ENCODE results near the gene TIMM29. TPM values are rescaled to one million over a fixed set of nuclear protein-coding genes. Genes with fewer than 3 reads are reported as not detected.

TIMM29 gene
- total and polyA plus RNA-seq, 9 of the 15 experiments (the other 6 are each of a cell fraction or from before 2014, with no cell fraction given), result 2.4 to 29.4 (median 16.3) TPM

DNA sequence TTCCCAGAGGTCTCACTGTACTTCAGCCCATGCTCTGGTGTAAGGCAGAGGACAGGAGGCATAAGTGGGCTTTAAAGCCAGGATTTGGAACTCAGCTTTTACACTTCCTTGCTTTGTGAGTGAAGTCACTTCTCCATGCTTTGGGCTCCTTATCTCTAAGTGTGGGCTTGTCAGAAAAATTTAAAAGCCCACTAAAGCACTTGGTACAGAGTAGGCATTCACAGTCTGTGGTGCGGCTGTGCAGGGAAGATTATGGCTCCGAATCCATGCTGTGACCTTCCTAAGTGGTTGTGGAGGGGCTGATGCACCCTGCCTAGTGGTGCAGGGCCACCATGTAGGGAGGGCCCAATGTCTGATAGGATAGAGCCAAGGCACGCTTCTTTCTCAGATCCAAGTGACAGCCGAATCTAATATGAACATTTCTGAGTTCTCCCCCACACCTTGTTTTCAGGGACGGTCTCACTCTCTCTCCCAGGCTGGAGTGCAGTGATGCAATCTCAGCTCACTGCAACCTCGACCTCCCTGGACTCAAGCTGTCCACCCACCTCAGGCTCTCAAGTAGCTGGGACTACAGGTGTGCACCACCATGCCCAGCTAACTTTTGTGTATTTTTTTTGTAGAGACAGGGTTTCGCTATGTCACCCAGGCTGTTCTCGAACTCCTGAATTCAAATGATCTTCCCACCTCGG is 6.9 kb downstream of the TIMM29 start (continued):
- TF ChIP-seq TCF7L2 (IDR thresholded peaks at IDR 0.05; ENCODE audit: low read depth, low read length) (no peak), SRSF3 (IDR thresholded peaks at IDR 0.05; ENCODE audit: insufficient read depth, low read length) (no peak), TBL1XR1 (IDR thresholded peaks at IDR 0.05; ENCODE audit: low read length in 2 of 2) (no peak), EZH2 (IDR thresholded peaks at IDR 0.05; ENCODE audit: borderline replicate concordance, low read depth, low read length) (no peak), SRF (CRISPR knock-in tag; IDR thresholded peaks at IDR 0.05) (peak in 1 of 2 experiments; percentile 89; a peak in 1 of 4 replicates), ZFP36 (IDR thresholded peaks at IDR 0.05; ENCODE audit: low read depth, low read length, partially characterized antibody) (no peak), NCOA6 (IDR thresholded peaks at IDR 0.05) (no peak)
- TF ChIP-seq, protein P1, sequence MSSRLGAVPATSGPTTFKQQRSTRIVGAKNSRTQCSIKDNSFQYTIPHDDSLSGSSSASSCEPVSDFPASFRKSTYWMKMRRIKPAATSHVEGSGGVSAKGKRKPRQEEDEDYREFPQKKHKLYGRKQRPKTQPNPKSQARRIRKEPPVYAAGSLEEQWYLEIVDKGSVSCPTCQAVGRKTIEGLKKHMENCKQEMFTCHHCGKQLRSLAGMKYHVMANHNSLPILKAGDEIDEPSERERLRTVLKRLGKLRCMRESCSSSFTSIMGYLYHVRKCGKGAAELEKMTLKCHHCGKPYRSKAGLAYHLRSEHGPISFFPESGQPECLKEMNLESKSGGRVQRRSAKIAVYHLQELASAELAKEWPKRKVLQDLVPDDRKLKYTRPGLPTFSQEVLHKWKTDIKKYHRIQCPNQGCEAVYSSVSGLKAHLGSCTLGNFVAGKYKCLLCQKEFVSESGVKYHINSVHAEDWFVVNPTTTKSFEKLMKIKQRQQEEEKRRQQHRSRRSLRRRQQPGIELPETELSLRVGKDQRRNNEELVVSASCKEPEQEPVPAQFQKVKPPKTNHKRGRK (tag; IDR thresholded peaks at IDR 0.05), result no peak
- TF ChIP-seq, protein P2, sequence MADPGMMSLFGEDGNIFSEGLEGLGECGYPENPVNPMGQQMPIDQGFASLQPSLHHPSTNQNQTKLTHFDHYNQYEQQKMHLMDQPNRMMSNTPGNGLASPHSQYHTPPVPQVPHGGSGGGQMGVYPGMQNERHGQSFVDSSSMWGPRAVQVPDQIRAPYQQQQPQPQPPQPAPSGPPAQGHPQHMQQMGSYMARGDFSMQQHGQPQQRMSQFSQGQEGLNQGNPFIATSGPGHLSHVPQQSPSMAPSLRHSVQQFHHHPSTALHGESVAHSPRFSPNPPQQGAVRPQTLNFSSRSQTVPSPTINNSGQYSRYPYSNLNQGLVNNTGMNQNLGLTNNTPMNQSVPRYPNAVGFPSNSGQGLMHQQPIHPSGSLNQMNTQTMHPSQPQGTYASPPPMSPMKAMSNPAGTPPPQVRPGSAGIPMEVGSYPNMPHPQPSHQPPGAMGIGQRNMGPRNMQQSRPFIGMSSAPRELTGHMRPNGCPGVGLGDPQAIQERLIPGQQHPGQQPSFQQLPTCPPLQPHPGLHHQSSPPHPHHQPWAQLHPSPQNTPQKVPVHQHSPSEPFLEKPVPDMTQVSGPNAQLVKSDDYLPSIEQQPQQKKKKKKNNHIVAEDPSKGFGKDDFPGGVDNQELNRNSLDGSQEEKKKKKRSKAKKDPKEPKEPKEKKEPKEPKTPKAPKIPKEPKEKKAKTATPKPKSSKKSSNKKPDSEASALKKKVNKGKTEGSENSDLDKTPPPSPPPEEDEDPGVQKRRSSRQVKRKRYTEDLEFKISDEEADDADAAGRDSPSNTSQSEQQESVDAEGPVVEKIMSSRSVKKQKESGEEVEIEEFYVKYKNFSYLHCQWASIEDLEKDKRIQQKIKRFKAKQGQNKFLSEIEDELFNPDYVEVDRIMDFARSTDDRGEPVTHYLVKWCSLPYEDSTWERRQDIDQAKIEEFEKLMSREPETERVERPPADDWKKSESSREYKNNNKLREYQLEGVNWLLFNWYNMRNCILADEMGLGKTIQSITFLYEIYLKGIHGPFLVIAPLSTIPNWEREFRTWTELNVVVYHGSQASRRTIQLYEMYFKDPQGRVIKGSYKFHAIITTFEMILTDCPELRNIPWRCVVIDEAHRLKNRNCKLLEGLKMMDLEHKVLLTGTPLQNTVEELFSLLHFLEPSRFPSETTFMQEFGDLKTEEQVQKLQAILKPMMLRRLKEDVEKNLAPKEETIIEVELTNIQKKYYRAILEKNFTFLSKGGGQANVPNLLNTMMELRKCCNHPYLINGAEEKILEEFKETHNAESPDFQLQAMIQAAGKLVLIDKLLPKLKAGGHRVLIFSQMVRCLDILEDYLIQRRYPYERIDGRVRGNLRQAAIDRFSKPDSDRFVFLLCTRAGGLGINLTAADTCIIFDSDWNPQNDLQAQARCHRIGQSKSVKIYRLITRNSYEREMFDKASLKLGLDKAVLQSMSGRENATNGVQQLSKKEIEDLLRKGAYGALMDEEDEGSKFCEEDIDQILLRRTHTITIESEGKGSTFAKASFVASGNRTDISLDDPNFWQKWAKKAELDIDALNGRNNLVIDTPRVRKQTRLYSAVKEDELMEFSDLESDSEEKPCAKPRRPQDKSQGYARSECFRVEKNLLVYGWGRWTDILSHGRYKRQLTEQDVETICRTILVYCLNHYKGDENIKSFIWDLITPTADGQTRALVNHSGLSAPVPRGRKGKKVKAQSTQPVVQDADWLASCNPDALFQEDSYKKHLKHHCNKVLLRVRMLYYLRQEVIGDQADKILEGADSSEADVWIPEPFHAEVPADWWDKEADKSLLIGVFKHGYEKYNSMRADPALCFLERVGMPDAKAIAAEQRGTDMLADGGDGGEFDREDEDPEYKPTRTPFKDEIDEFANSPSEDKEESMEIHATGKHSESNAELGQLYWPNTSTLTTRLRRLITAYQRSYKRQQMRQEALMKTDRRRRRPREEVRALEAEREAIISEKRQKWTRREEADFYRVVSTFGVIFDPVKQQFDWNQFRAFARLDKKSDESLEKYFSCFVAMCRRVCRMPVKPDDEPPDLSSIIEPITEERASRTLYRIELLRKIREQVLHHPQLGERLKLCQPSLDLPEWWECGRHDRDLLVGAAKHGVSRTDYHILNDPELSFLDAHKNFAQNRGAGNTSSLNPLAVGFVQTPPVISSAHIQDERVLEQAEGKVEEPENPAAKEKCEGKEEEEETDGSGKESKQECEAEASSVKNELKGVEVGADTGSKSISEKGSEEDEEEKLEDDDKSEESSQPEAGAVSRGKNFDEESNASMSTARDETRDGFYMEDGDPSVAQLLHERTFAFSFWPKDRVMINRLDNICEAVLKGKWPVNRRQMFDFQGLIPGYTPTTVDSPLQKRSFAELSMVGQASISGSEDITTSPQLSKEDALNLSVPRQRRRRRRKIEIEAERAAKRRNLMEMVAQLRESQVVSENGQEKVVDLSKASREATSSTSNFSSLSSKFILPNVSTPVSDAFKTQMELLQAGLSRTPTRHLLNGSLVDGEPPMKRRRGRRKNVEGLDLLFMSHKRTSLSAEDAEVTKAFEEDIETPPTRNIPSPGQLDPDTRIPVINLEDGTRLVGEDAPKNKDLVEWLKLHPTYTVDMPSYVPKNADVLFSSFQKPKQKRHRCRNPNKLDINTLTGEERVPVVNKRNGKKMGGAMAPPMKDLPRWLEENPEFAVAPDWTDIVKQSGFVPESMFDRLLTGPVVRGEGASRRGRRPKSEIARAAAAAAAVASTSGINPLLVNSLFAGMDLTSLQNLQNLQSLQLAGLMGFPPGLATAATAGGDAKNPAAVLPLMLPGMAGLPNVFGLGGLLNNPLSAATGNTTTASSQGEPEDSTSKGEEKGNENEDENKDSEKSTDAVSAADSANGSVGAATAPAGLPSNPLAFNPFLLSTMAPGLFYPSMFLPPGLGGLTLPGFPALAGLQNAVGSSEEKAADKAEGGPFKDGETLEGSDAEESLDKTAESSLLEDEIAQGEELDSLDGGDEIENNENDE (IDR thresholded peaks at IDR 0.05; ENCODE audit: low read depth, low read length), result no peak
- TF ChIP-seq, protein P3, sequence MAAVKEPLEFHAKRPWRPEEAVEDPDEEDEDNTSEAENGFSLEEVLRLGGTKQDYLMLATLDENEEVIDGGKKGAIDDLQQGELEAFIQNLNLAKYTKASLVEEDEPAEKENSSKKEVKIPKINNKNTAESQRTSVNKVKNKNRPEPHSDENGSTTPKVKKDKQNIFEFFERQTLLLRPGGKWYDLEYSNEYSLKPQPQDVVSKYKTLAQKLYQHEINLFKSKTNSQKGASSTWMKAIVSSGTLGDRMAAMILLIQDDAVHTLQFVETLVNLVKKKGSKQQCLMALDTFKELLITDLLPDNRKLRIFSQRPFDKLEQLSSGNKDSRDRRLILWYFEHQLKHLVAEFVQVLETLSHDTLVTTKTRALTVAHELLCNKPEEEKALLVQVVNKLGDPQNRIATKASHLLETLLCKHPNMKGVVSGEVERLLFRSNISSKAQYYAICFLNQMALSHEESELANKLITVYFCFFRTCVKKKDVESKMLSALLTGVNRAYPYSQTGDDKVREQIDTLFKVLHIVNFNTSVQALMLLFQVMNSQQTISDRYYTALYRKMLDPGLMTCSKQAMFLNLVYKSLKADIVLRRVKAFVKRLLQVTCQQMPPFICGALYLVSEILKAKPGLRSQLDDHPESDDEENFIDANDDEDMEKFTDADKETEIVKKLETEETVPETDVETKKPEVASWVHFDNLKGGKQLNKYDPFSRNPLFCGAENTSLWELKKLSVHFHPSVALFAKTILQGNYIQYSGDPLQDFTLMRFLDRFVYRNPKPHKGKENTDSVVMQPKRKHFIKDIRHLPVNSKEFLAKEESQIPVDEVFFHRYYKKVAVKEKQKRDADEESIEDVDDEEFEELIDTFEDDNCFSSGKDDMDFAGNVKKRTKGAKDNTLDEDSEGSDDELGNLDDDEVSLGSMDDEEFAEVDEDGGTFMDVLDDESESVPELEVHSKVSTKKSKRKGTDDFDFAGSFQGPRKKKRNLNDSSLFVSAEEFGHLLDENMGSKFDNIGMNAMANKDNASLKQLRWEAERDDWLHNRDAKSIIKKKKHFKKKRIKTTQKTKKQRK (IDR thresholded peaks at IDR 0.05; ENCODE audit: borderline replicate concordance, low read depth, low read length), result no peak

Measured in K562 (cell line).